ENCODE results near the gene SORCS2.

DNA sequence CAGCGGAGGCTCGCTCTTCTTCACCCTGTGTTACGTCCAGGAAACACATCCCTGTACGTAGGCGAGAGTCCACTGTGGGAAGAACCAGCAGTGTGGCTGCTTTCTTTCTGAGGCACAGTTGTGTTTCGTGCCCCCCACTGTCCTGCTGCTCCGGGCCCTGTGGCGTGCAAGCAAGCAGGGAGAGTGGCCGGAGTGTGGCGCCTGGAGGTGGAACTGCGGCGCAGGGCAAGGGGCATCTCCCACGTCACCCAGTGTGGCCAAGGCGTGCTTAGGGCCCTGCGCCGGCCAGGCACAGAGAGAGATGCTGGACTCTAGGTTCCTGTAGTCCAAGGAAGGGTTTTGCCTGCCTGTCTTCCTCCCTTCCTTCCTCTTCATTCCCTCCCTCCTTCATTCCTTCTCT, 255.7 kb downstream of the SORCS2 start:
- TF ChIP-seq, protein P1, sequence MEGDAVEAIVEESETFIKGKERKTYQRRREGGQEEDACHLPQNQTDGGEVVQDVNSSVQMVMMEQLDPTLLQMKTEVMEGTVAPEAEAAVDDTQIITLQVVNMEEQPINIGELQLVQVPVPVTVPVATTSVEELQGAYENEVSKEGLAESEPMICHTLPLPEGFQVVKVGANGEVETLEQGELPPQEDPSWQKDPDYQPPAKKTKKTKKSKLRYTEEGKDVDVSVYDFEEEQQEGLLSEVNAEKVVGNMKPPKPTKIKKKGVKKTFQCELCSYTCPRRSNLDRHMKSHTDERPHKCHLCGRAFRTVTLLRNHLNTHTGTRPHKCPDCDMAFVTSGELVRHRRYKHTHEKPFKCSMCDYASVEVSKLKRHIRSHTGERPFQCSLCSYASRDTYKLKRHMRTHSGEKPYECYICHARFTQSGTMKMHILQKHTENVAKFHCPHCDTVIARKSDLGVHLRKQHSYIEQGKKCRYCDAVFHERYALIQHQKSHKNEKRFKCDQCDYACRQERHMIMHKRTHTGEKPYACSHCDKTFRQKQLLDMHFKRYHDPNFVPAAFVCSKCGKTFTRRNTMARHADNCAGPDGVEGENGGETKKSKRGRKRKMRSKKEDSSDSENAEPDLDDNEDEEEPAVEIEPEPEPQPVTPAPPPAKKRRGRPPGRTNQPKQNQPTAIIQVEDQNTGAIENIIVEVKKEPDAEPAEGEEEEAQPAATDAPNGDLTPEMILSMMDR (IDR thresholded peaks at IDR 0.05; ENCODE audit: low read depth, low read length, poor library complexity, severe bottlenecking) = no peak
- TF ChIP-seq EZH2phosphoT487 (IDR thresholded peaks at IDR 0.05; ENCODE audit: borderline replicate concordance, low read length) = no peak

Data from DOHH2 (cell line).